Measurements from ENCODE around the gene YY2. TPM values are rescaled to one million over a fixed set of nuclear protein-coding genes. Genes with fewer than 3 reads are reported as not detected.

The YY2 gene
- total and polyA plus RNA-seq, 2 donors: 0.47 to 1.0 TPM

DNA sequence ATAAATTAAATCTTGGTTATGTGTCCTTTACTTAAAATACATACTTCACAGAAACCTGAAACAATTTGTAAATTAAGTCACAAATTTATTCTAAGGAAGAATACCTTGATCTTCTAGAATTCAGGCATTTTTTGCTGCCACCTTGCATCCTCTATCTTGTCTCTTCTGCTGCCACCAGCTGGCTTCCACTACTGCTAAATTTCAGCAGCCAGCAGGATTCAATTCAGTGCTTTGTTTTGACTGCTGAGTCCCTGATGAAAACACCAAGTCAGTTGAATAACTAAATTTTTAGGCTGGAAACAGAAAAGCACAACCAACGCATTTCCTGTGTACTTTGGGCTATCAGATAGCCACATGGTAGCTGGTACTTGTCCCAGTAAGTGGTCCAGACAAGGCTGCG lies 18.7 kb upstream of the YY2 start:
- WGBS: 94% methylated on average over 2 of the region's 2 CpGs

DNA sequence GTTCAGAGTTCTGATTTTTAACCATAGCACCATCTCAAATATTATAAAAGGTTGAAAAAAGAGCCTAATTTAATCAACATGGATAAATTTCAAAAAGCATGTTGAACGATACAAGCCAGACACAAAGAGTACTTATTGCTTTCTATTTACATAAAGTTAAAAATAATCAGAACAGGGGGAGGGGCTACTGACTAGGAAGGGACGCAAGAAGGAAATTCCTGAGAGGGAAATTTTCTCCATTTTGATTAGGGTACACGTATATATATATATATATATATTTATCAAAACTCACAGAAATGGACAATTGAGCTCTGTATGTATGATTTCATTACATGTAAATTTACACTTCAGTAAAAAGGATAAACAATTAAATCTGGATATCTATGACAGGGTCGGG lies 16.9 kb upstream of the YY2 start:
- no peak for DNase-seq (ENCODE audit: low read depth in 6 of 9, low spot score in 9 of 9)
- Histone ChIP-seq H3K27ac (ENCODE audit: low read depth in 1 of 2, low read length in 1 of 2) (peak overlapping the region; percentile 56 to 61), H3K27me3 (ENCODE audit: control insufficient read depth in 2 of 2, insufficient read depth in 1 of 2, low read length in 1 of 2) (no peaks in the 10 kb centered on the region)

More for the DNA sequence above, 18.7 kb upstream of the YY2 start:
- Histone ChIP-seq H3K4me1 (ENCODE audit: control insufficient read depth in 2 of 2, insufficient read depth in 2 of 2, low read length in 2 of 2) (peaks cover 4 to 6% of the 10 kb centered on the region in 2 donors), H3K27ac (ENCODE audit: low read depth in 1 of 2, low read length in 1 of 2) (no peak overlapping the region), H3K9me3 (ENCODE audit: control insufficient read depth in 2 of 2, insufficient read depth in 1 of 2, low read length in 1 of 2) (no peaks in the 10 kb centered on the region), H3K27me3 (ENCODE audit: control insufficient read depth in 2 of 2, insufficient read depth in 1 of 2, low read length in 1 of 2) (no peaks in the 10 kb centered on the region), H3K36me3 (ENCODE audit: control insufficient read depth in 2 of 2, insufficient read depth in 2 of 2, low read length in 1 of 2) (no peaks in the 10 kb centered on the region), H3K4me3 (ENCODE audit: low read length in 2 of 2) (no peak overlapping the region)
- DNase-seq (ENCODE audit: low read depth in 6 of 9, low spot score in 9 of 9): no peak

DNA sequence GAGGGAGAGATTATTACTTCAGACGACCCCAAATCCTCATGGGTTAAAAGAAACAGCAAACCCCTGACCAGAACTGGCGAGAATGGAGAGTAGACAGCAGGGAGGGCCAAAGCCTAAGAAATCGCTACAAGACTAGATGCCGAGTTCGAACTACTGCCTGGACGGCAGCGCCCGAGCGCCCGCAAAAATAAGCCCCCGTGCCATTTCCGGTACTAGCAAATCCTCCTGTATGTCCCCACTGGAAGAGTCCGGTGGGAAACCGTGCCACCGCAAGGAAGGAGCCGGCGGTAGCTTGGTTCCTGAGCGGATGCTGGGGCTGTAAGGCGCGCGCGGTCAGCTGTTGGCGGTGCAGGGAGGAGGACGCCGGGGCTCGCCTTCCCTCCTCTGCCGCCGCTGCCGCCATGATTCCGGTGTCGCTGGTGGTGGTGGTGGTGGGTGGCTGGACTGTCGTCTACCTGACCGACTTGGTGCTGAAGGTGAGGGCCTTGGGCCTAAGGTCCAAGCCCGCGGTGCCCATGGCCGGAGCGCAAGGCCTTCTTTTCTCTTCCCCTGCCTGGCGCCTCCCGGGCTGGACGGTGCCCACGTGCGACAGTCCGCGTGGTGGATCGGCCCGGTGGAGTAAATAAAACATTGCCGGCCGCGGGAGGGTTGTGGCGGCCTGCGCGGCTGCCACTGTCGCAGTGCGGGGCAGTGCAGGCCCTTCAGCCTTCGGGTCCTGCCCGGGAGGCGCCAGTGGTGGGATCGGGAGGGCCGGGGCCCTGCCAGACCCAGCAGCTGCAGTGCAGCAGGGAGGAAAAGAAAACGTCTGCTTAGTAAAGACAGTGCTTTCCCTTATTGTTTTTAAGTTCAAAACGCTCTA lies 16.2 kb upstream of the YY2 start, which contains the start of gene MBTPS2:
MBTPS2 (plus strand) TSS at position 284 of the 859 bp plus-strand sequence; CDS start at position 402, 118 bp downstream.
- under 1% methylated on average over 54 of the region's 61 CpGs for WGBS
- H3K9me3 ChIP-seq (ENCODE audit: control insufficient read depth in 2 of 2, insufficient read depth in 1 of 2, low read length in 1 of 2): no peaks in the 10 kb centered on the region
- H3K27ac ChIP-seq (ENCODE audit: low read depth in 1 of 2, low read length in 1 of 2): peak within 1 kb of the TSS; percentile 61 to 65
- H3K36me3 ChIP-seq (ENCODE audit: control insufficient read depth in 2 of 2, insufficient read depth in 2 of 2, low read length in 1 of 2): no peaks in the 10 kb centered on the region
- H3K27me3 ChIP-seq (ENCODE audit: control insufficient read depth in 2 of 2, insufficient read depth in 1 of 2, low read length in 1 of 2): no peaks in the 10 kb centered on the region
- peak; percentile 59 to 93 (median 74) for DNase-seq (ENCODE audit: low read depth in 6 of 9, low spot score in 9 of 9)
- H3K4me3 ChIP-seq (ENCODE audit: low read length in 2 of 2): peak within 1 kb of the TSS; percentile 58 to 77
- H3K4me1 ChIP-seq (ENCODE audit: control insufficient read depth in 2 of 2, insufficient read depth in 2 of 2, low read length in 2 of 2): peaks cover 4 to 6% of the 10 kb centered on the region in 2 donors

More for the DNA sequence above, 16.9 kb upstream of the YY2 start:
- H3K36me3 ChIP-seq (ENCODE audit: control insufficient read depth in 2 of 2, insufficient read depth in 2 of 2, low read length in 1 of 2): no peaks in the 10 kb centered on the region
- peaks cover 4 to 6% of the 10 kb centered on the region in 2 donors for H3K4me1 ChIP-seq (ENCODE audit: control insufficient read depth in 2 of 2, insufficient read depth in 2 of 2, low read length in 2 of 2)
- H3K9me3 ChIP-seq (ENCODE audit: control insufficient read depth in 2 of 2, insufficient read depth in 1 of 2, low read length in 1 of 2): no peaks in the 10 kb centered on the region
- peak overlapping the region; percentile 58 to 77 for H3K4me3 ChIP-seq (ENCODE audit: low read length in 2 of 2)
- WGBS: 4% methylated on average over 4 of the region's 4 CpGs

DNA sequence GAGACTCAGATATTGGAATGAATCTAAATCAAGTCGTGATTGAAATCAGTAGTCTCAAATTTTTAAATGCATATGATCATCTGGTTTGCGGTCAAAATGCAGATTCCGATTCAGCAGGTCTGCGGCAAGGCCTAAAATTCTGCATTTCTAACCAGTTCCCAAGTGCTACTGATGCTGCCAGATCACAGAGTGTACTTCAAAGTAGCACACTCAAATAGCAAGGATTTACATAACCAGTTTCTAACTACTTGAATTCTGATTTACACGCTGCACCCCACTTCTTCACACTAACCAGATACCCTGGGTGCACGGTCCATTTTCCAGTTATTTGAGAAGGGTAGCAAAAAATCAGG lies 15.6 kb upstream of the YY2 start:
- DNase-seq (ENCODE audit: low read depth in 6 of 9, low spot score in 9 of 9): peak in 2 of 9 donors; percentile 6 to 9
- 10% methylated on average over 6 of the region's 6 CpGs for WGBS
- H3K36me3 ChIP-seq (ENCODE audit: control insufficient read depth in 2 of 2, insufficient read depth in 2 of 2, low read length in 1 of 2): no peaks in the 10 kb centered on the region
- no peak overlapping the region for H3K27ac ChIP-seq (ENCODE audit: low read depth in 1 of 2, low read length in 1 of 2)
- H3K4me3 ChIP-seq (ENCODE audit: low read length in 2 of 2): peak overlapping the region; percentile 58 to 77
- H3K9me3 ChIP-seq (ENCODE audit: control insufficient read depth in 2 of 2, insufficient read depth in 1 of 2, low read length in 1 of 2): no peaks in the 10 kb centered on the region
- no peaks in the 10 kb centered on the region for H3K27me3 ChIP-seq (ENCODE audit: control insufficient read depth in 2 of 2, insufficient read depth in 1 of 2, low read length in 1 of 2)
- peaks cover 4 to 6% of the 10 kb centered on the region in 2 donors for H3K4me1 ChIP-seq (ENCODE audit: control insufficient read depth in 2 of 2, insufficient read depth in 2 of 2, low read length in 2 of 2)

DNA sequence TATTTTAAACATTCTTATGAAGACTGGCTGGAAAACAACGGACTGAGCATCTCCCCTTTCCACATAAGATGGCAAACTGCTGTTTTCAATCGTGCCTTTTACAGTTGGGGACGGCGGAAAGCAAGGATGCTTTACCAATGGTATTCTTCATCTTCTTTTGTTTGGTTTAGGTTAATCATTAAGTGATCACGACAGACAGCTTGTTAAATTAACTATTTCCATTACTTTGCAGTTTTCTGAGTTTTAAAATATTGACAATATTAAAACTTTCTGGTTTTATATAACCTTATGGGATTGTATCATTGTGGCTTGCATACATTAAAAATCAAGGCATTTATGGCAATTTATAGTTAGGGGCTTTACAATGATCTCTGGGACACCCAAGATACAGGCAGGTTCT lies 12.6 kb upstream of the YY2 start:
- Histone ChIP-seq H3K4me3 (ENCODE audit: low read length in 2 of 2) (no peak overlapping the region), H3K4me1 (ENCODE audit: control insufficient read depth in 2 of 2, insufficient read depth in 2 of 2, low read length in 2 of 2) (peaks cover 4 to 6% of the 10 kb centered on the region in 2 donors), H3K27me3 (ENCODE audit: control insufficient read depth in 2 of 2, insufficient read depth in 1 of 2, low read length in 1 of 2) (no peaks in the 10 kb centered on the region), H3K27ac (ENCODE audit: low read depth in 1 of 2, low read length in 1 of 2) (no peak overlapping the region), H3K36me3 (ENCODE audit: control insufficient read depth in 2 of 2, insufficient read depth in 2 of 2, low read length in 1 of 2) (peaks cover 0 to 3% of the 10 kb centered on the region in 2 donors), H3K9me3 (ENCODE audit: control insufficient read depth in 2 of 2, insufficient read depth in 1 of 2, low read length in 1 of 2) (no peaks in the 10 kb centered on the region)
- WGBS: 90% methylated on average over 5 of the region's 5 CpGs
- no peak for DNase-seq (ENCODE audit: low read depth in 6 of 9, low spot score in 9 of 9)

DNA sequence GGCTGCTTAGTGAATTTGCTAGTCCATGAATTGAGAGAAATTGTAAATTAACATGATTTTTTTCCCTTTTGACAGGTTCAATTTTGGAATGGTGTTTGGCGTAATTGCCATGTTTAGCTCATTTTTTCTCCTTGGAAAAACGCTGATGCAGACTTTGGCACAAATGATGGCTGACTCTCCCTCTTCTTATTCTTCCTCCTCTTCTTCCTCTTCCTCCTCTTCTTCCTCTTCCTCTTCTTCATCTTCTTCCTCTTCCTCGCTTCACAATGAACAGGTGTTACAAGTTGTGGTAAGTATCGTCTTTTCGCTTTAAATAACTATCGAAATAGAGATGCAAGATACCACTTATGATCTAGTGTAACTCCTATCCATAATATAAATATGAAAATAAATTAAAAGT lies 10.7 kb upstream of the YY2 start:
- H3K4me1 ChIP-seq (ENCODE audit: control insufficient read depth in 2 of 2, insufficient read depth in 2 of 2, low read length in 2 of 2): peaks cover 4 to 6% of the 10 kb centered on the region in 2 donors
- H3K9me3 ChIP-seq (ENCODE audit: control insufficient read depth in 2 of 2, insufficient read depth in 1 of 2, low read length in 1 of 2): no peaks in the 10 kb centered on the region
- H3K27me3 ChIP-seq (ENCODE audit: control insufficient read depth in 2 of 2, insufficient read depth in 1 of 2, low read length in 1 of 2): no peaks in the 10 kb centered on the region
- no peak overlapping the region for H3K27ac ChIP-seq (ENCODE audit: low read depth in 1 of 2, low read length in 1 of 2)
- H3K4me3 ChIP-seq (ENCODE audit: low read length in 2 of 2): no peak overlapping the region
- DNase-seq (ENCODE audit: low read depth in 6 of 9, low spot score in 9 of 9): no peak
- 97% methylated on average over 6 of the region's 6 CpGs for WGBS
- peaks cover 0 to 3% of the 10 kb centered on the region in 2 donors for H3K36me3 ChIP-seq (ENCODE audit: control insufficient read depth in 2 of 2, insufficient read depth in 2 of 2, low read length in 1 of 2)

DNA sequence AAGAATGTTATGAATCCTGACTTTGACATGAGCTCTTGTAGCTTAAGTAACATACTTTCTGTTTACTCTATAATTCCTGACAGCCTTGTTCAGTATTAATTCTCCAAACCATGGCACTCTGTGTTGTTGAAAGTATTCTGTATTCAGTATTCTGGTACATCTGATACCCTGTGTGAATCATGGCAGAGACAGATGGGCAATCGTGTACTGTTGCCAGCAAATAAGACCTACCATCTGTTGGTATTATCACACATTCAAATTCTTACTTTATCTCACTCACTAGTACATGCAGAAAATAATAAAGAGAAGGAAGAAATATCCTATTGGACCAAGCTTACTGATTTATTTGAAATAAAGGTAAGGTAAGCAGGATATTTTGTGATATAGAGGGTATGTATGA lies 8.4 kb upstream of the YY2 start:
- peaks cover 0 to 3% of the 10 kb centered on the region in 2 donors for H3K36me3 ChIP-seq (ENCODE audit: control insufficient read depth in 2 of 2, insufficient read depth in 2 of 2, low read length in 1 of 2)
- DNase-seq (ENCODE audit: low read depth in 6 of 9, low spot score in 9 of 9): no peak
- H3K4me1 ChIP-seq (ENCODE audit: control insufficient read depth in 2 of 2, insufficient read depth in 2 of 2, low read length in 2 of 2): no peaks in the 10 kb centered on the region
- no peaks in the 10 kb centered on the region for H3K27me3 ChIP-seq (ENCODE audit: control insufficient read depth in 2 of 2, insufficient read depth in 1 of 2, low read length in 1 of 2)
- H3K9me3 ChIP-seq (ENCODE audit: control insufficient read depth in 2 of 2, insufficient read depth in 1 of 2, low read length in 1 of 2): no peaks in the 10 kb centered on the region
- no peak overlapping the region for H3K4me3 ChIP-seq (ENCODE audit: low read length in 2 of 2)
- WGBS: 92% methylated on average over 1 of the region's 1 CpG
- H3K27ac ChIP-seq (ENCODE audit: low read depth in 1 of 2, low read length in 1 of 2): no peak overlapping the region

DNA sequence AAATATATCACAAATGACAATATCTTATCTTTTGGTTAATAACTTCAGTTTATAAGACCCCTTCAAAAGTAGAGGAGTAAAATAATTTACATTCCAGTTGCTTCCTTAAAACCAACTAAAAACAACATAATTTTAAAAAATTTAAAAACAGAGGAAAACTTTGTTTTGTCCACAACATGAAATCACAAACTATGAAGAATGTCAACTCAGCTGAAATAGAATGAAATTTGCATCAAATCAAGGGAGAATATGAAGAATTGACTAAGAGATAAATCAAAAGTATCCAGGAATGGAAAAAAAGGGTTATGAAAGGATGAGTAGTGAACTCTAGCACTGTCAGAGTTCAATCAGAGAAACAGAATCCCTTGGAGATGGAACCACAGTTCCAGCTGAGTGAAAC lies 2.2 kb upstream of the YY2 start:
- H3K4me3 ChIP-seq (ENCODE audit: low read length in 2 of 2): no peak overlapping the region
- H3K36me3 ChIP-seq (ENCODE audit: control insufficient read depth in 2 of 2, insufficient read depth in 2 of 2, low read length in 1 of 2): peaks cover 10 to 15% of the 10 kb centered on the region in 2 donors
- H3K4me1 ChIP-seq (ENCODE audit: control insufficient read depth in 2 of 2, insufficient read depth in 2 of 2, low read length in 2 of 2): no peaks in the 10 kb centered on the region
- no peak for DNase-seq (ENCODE audit: low read depth in 6 of 9, low spot score in 9 of 9)
- peaks cover 0 to 6% of the 10 kb centered on the region in 2 donors for H3K9me3 ChIP-seq (ENCODE audit: control insufficient read depth in 2 of 2, insufficient read depth in 1 of 2, low read length in 1 of 2)
- H3K27ac ChIP-seq (ENCODE audit: low read depth in 1 of 2, low read length in 1 of 2): no peak overlapping the region
- no peaks in the 10 kb centered on the region for H3K27me3 ChIP-seq (ENCODE audit: control insufficient read depth in 2 of 2, insufficient read depth in 1 of 2, low read length in 1 of 2)

DNA sequence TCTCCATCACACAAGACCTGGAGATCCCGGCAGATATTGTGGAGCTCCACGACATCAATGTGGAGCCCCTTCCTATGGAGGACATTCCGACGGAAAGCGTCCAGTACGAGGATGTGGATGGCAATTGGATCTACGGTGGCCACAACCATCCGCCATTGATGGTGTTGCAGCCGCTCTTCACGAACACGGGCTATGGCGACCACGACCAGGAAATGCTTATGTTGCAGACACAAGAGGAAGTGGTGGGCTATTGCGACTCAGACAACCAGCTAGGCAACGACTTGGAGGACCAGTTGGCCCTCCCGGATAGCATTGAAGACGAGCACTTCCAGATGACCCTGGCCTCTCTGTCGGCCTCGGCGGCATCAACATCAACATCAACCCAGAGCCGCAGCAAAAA lies 717 bp downstream of the YY2 start:
- no peaks in the 10 kb centered on the region for H3K4me1 ChIP-seq (ENCODE audit: control insufficient read depth in 2 of 2, insufficient read depth in 2 of 2, low read length in 2 of 2)
- no peak overlapping the region for H3K4me3 ChIP-seq (ENCODE audit: low read length in 2 of 2)
- no peak for DNase-seq (ENCODE audit: low read depth in 6 of 9, low spot score in 9 of 9)
- H3K27ac ChIP-seq (ENCODE audit: low read depth in 1 of 2, low read length in 1 of 2): no peak overlapping the region
- peaks cover 10 to 15% of the 10 kb centered on the region in 2 donors for H3K36me3 ChIP-seq (ENCODE audit: control insufficient read depth in 2 of 2, insufficient read depth in 2 of 2, low read length in 1 of 2)
- 98% methylated on average over 21 of the region's 21 CpGs for WGBS
- no peaks in the 10 kb centered on the region for H3K27me3 ChIP-seq (ENCODE audit: control insufficient read depth in 2 of 2, insufficient read depth in 1 of 2, low read length in 1 of 2)
- H3K9me3 ChIP-seq (ENCODE audit: control insufficient read depth in 2 of 2, insufficient read depth in 1 of 2, low read length in 1 of 2): peaks cover 0 to 6% of the 10 kb centered on the region in 2 donors

Data from thymus (tissue), 11 donors.